Parathyroid adenoma (tissue), 2 donors: Measurements from ENCODE around the gene BCL11B.

Experiments
- H2AFZ ChIP-seq: fragments of 300-600 bp; sonication (generic); one replicate; pipeline ENCODE4 v1.7.0; 2017; ENCODE audit warnings: antibody characterized with exemption, mild to moderate bottlenecking
- H3K27ac ChIP-seq: fragments of 300-600 bp; sonication (generic); one replicate; pipeline ENCODE4 v1.7.0; 2017
- H3K27me3 ChIP-seq: fragments of 300-600 bp; sonication (generic); one replicate; pipeline ENCODE4 v1.7.0; 2017; ENCODE audit warnings: low read length; ENCODE audit not compliant: control insufficient read depth, insufficient read depth
- H3K36me3 ChIP-seq: fragments of 300-600 bp; sonication (generic); one replicate; pipeline ENCODE4 v1.7.0; 2017; ENCODE audit warnings: low read length; ENCODE audit not compliant: control insufficient read depth, insufficient read depth
- H3K4me1 ChIP-seq: fragments of 300-600 bp; sonication (generic); one replicate; pipeline ENCODE4 v1.7.0; 2017; ENCODE audit warnings: control low read depth
- H3K4me2 ChIP-seq: fragments of 300-600 bp; sonication (generic); one replicate; pipeline ENCODE4 v1.7.0; 2017; ENCODE audit warnings: low read length
- H3K4me3 ChIP-seq: fragments of 300-600 bp; sonication (generic); one replicate; pipeline ENCODE4 v1.7.0; 2017; ENCODE audit warnings: low read depth, low read length
- H3K79me2 ChIP-seq: fragments of 300-600 bp; sonication (generic); one replicate; pipeline ENCODE4 v1.7.0; 2017; ENCODE audit warnings: control low read depth
- H3K9ac ChIP-seq: fragments of 300-600 bp; sonication (generic); one replicate; pipeline ENCODE4 v1.7.0; 2017; ENCODE audit warnings: mild to moderate bottlenecking
- H3K9me3 ChIP-seq: fragments of 300-600 bp; sonication (generic); one replicate; pipeline ENCODE4 v1.7.0; 2017; ENCODE audit warnings: low read length; ENCODE audit not compliant: control insufficient read depth
- CTCF ChIP-seq: fragments of 300-600 bp; sonication (generic); IDR thresholded peaks from one replicate; pipeline ENCODE4 v1.7.0; 2017; ENCODE audit warnings: antibody characterized with exemption, mild to moderate bottlenecking
- donor health status: primary hyperparathyroidism.

Gene BCL11B

GRCh38 chr14:99318959-99319295 is 46.9 kb upstream of the BCL11B start:
- TF ChIP-seq CTCF, result no peak
- H3K27me3 ChIP-seq, result no peaks in the 10 kb centered on the region

GRCh38 chr14:99318091-99318958 is 46.3 kb upstream of the BCL11B start:
- Histone ChIP-seq H3K27ac (no peak overlapping the region), H3K4me2 (no peak overlapping the region), H3K27me3 (no peaks in the 10 kb centered on the region), H3K9ac (no peak overlapping the region), H3K4me3 (no peak overlapping the region), H3K36me3 (no peaks in the 10 kb centered on the region), H3K4me1 (no peaks in the 10 kb centered on the region), H2AFZ (no peak overlapping the region), H3K9me3 (no peaks in the 10 kb centered on the region), H3K79me2 (no peaks in the 10 kb centered on the region)
- no peak for TF ChIP-seq CTCF

More at GRCh38 chr14:99318959-99319295, 46.9 kb upstream of the BCL11B start:
- H3K4me3 ChIP-seq, result no peak overlapping the region
- no peak overlapping the region for H3K4me2 ChIP-seq
- H3K36me3 ChIP-seq, result no peaks in the 10 kb centered on the region
- H3K9ac ChIP-seq, result no peak overlapping the region
- no peaks in the 10 kb centered on the region for H3K4me1 ChIP-seq
- H3K27ac ChIP-seq, result no peak overlapping the region
- H2AFZ ChIP-seq, result no peak overlapping the region
- no peaks in the 10 kb centered on the region for H3K9me3 ChIP-seq
- no peaks in the 10 kb centered on the region for H3K79me2 ChIP-seq

- H3K79me2 ChIP-seq, result no peaks in the 10 kb centered on the region
- no peaks in the 10 kb centered on the region for H3K4me1 ChIP-seq
- no peaks in the 10 kb centered on the region for H3K9me3 ChIP-seq
- H3K36me3 ChIP-seq, result no peaks in the 10 kb centered on the region
- H3K9ac ChIP-seq, result no peak overlapping the region
- no peak overlapping the region for H3K27ac ChIP-seq
- no peak overlapping the region for H2AFZ ChIP-seq
- no peak overlapping the region for H3K4me3 ChIP-seq
- no peak overlapping the region for H3K4me2 ChIP-seq
- H3K27me3 ChIP-seq, result no peaks in the 10 kb centered on the region
- no peak for TF ChIP-seq CTCF
Observed at GRCh38 chr14:99317231-99318090, 45.5 kb upstream of the BCL11B start.

- H2AFZ ChIP-seq, result no peak overlapping the region
- H3K9ac ChIP-seq, result no peak overlapping the region
- H3K27ac ChIP-seq, result no peak overlapping the region
- H3K4me1 ChIP-seq, result no peaks in the 10 kb centered on the region
- H3K4me2 ChIP-seq, result no peak overlapping the region
- no peaks in the 10 kb centered on the region for H3K27me3 ChIP-seq
- no peak overlapping the region for H3K4me3 ChIP-seq
- no peaks in the 10 kb centered on the region for H3K79me2 ChIP-seq
- H3K36me3 ChIP-seq, result no peaks in the 10 kb centered on the region
- TF ChIP-seq CTCF, result no peak
- no peaks in the 10 kb centered on the region for H3K9me3 ChIP-seq
Observed at GRCh38 chr14:99316281-99317163, 44.5 kb upstream of the BCL11B start.
